Measurements from ENCODE around the gene LRRC4C.

Gene LRRC4C

GRCh38 chr11:40360206-40360798, 1099.2 kb downstream of the LRRC4C start:
- no peak for DNase-seq (ENCODE audit: low spot score)

GRCh38 chr11:40354121-40354520, 1105.3 kb downstream of the LRRC4C start:
- DNase-seq (ENCODE audit: low spot score), result no peak

- DNase-seq (ENCODE audit: low spot score), result no peak
Observed at GRCh38 chr11:40340911-40341310, 1118.5 kb downstream of the LRRC4C start.

- peak; percentile 18 for DNase-seq (ENCODE audit: low spot score)
Observed at GRCh38 chr11:40338739-40339138, 1120.7 kb downstream of the LRRC4C start.

- DNase-seq (ENCODE audit: low spot score), result no peak
Observed at GRCh38 chr11:40338062-40338461, 1121.4 kb downstream of the LRRC4C start.

GRCh38 chr11:40337118-40337517, 1122.3 kb downstream of the LRRC4C start:
- no peak for DNase-seq (ENCODE audit: low spot score)

GRCh38 chr11:40328890-40329614, 1130.4 kb downstream of the LRRC4C start:
- peak; percentile 97 for DNase-seq (ENCODE audit: low spot score)

GRCh38 chr11:40323241-40323640, 1136.2 kb downstream of the LRRC4C start:
- DNase-seq (ENCODE audit: low spot score), result no peak

GRCh38 chr11:40321537-40321936, 1137.9 kb downstream of the LRRC4C start:
- DNase-seq (ENCODE audit: low spot score), result no peak

- DNase-seq (ENCODE audit: low spot score), result no peak
Observed at GRCh38 chr11:40316171-40316570, 1143.3 kb downstream of the LRRC4C start.

GRCh38 chr11:40315122-40315521, 1144.3 kb downstream of the LRRC4C start:
- DNase-seq (ENCODE audit: low spot score), result no peak

GRCh38 chr11:40314327-40314726, 1145.1 kb downstream of the LRRC4C start:
- no peak for DNase-seq (ENCODE audit: low spot score)

GRCh38 chr11:40306938-40307548, 1152.4 kb downstream of the LRRC4C start:
- peak; percentile 69 for DNase-seq (ENCODE audit: low spot score)

GRCh38 chr11:40302669-40303068, 1156.8 kb downstream of the LRRC4C start:
- no peak for DNase-seq (ENCODE audit: low spot score)

- DNase-seq (ENCODE audit: low spot score), result no peak
Observed at GRCh38 chr11:40295466-40295865, 1164.0 kb downstream of the LRRC4C start.

GRCh38 chr11:40294741-40295140, 1164.7 kb downstream of the LRRC4C start:
- DNase-seq (ENCODE audit: low spot score), result no peak

GRCh38 chr11:40294349-40294735, 1165.1 kb downstream of the LRRC4C start:
- no peak for DNase-seq (ENCODE audit: low spot score)

- DNase-seq (ENCODE audit: low spot score), result peak; percentile 58
Observed at GRCh38 chr11:40293655-40294348, 1165.7 kb downstream of the LRRC4C start.

GRCh38 chr11:40292721-40293508, 1166.5 kb downstream of the LRRC4C start:
- DNase-seq (ENCODE audit: low spot score), result no peak

GRCh38 chr11:40291741-40292140, 1167.7 kb downstream of the LRRC4C start:
- DNase-seq (ENCODE audit: low spot score), result no peak

- DNase-seq (ENCODE audit: low spot score), result no peak
Observed at GRCh38 chr11:40291329-40291728, 1168.1 kb downstream of the LRRC4C start.

GRCh38 chr11:40290171-40290631, 1169.3 kb downstream of the LRRC4C start:
- no peak for DNase-seq (ENCODE audit: low spot score)

Measured in RKO (cell line).